Keratinocyte (primary cell): ENCODE results near the gene COTL1. TPM values are rescaled to one million over a fixed set of nuclear protein-coding genes. Genes with fewer than 3 reads are reported as not detected.

Experiments
- DNase-seq: peaks from one replicate; pipeline ENCODE4 v3.0.0-alpha.2; 2011; ENCODE audit warnings: low read depth, missing footprints, low spot score
- FAIRE-seq: peaks from 2 replicates; lab custom pipeline; 2011; peaks lifted over from hg19 to GRCh38; lab: Jason Lieb, UNC
- H2AFZ ChIP-seq: 2 replicates; pipeline ENCODE4 v1.6.0; 2012; ENCODE audit warnings: low read length, control low read depth, inconsistent platforms; ENCODE audit not compliant: control insufficient read depth
- H3K27ac ChIP-seq: 2 replicates; pipeline ENCODE4 v1.5.1; 2011; ENCODE audit warnings: low read length; ENCODE audit not compliant: control insufficient read depth, insufficient read depth
- H3K27me3 ChIP-seq: 3 replicates; pipeline ENCODE4 v1.6.0; 2011; ENCODE audit warnings: low read length; ENCODE audit not compliant: control insufficient read depth, insufficient read depth; ENCODE audit errors: extremely low read depth
- H3K36me3 ChIP-seq, 2 experiments: 2 replicates in 1 of 2; 3 replicates in 1 of 2; pipeline ENCODE4 v1.5.1; 2011; ENCODE audit warnings: low read length in 2 of 2, mild to moderate bottlenecking in 1 of 2; ENCODE audit not compliant: control insufficient read depth in 2 of 2, insufficient read depth in 2 of 2; ENCODE audit errors: extremely low read depth in 1 of 2
- H3K4me1 ChIP-seq: 3 replicates; pipeline ENCODE4 v1.5.1; 2011; ENCODE audit warnings: low read length; ENCODE audit not compliant: control insufficient read depth, insufficient read depth; ENCODE audit errors: extremely low read depth
- H3K4me2 ChIP-seq: 3 replicates; pipeline ENCODE4 v1.6.0; 2011; ENCODE audit warnings: low read depth, low read length; ENCODE audit not compliant: control insufficient read depth, insufficient read depth; ENCODE audit errors: extremely low read depth
- H3K4me3 ChIP-seq, 3 experiments: fragments of 200-600 bp in 1 of 3; sonication (generic) in 1 of 3; 2 replicates in 2 of 3; 3 replicates in 1 of 3; pipeline ENCODE4 v1.5.1; 2011 to 2016; ENCODE audit warnings: low read length in 3 of 3, mild to moderate bottlenecking in 3 of 3, control low read depth in 2 of 3, inconsistent platforms in 1 of 3, low read depth in 1 of 3, mixed read lengths in 1 of 3, mixed run types in 1 of 3, moderate library complexity in 1 of 3; ENCODE audit not compliant: control insufficient read depth in 2 of 3, insufficient read depth in 2 of 3; ENCODE audit errors: extremely low read depth in 1 of 3
- H3K79me2 ChIP-seq: 2 replicates; pipeline ENCODE4 v1.6.0; 2012; ENCODE audit warnings: low read length; ENCODE audit not compliant: control insufficient read depth, insufficient read depth
- H3K9ac ChIP-seq: 3 replicates; pipeline ENCODE4 v1.6.0; 2011; ENCODE audit warnings: low read length; ENCODE audit not compliant: control insufficient read depth, insufficient read depth; ENCODE audit errors: extremely low read depth
- H3K9me1 ChIP-seq: 3 replicates; pipeline ENCODE4 v1.6.0; 2011; ENCODE audit warnings: low read length; ENCODE audit not compliant: control insufficient read depth, insufficient read depth; ENCODE audit errors: extremely low read depth
- H3K9me3 ChIP-seq: 2 replicates; pipeline ENCODE4 v1.5.1; 2012; ENCODE audit warnings: low read depth, low read length; ENCODE audit not compliant: control insufficient read depth
- H4K20me1 ChIP-seq: 3 replicates; pipeline ENCODE4 v1.6.0; 2011; ENCODE audit warnings: low read length; ENCODE audit not compliant: control insufficient read depth, insufficient read depth; ENCODE audit errors: extremely low read depth
- EZH2 ChIP-seq: IDR thresholded peaks from one replicate; pipeline ENCODE4 v1.6.1; 2012; ENCODE audit warnings: inconsistent platforms, mild to moderate bottlenecking, low read length, moderate library complexity
- dilution Hi-C: fragments of 300-500 bp; cut with MboI; formaldehyde crosslinking; loops from one replicate; pipeline ENCODE4 v1.7.0; 2020; ENCODE audit warnings: low sequenced_read_pairs; ENCODE audit not compliant: extremely low pct_ligation_motif_present
- polyA plus RNA-seq, 5 experiments: library from polyadenylated mRNA; depleted of rRNA in 3 of 5; stranded (reverse) in 3 of 5; stranded (forward) in 1 of 5; unstranded in 1 of 5; fragments of >200 nt; gene quantifications; 1 replicate in 1 of 5; 2 replicates in 3 of 5; 3 replicates in 1 of 5; pipeline versions ENCODE4 v1.2.1 to v1.2.3, GENCODE V29; 2011 to 2012; ENCODE audit warnings: missing spikeins in 2 of 5, low read depth in 1 of 5, low replicate concordance in 1 of 5
- TF ChIP-seq, protein P1 (sequence below), 3 experiments: IDR thresholded peaks in 1 of 3; conservative IDR thresholded peaks in 1 of 3; optimal IDR thresholded peaks in 1 of 3; 2 replicates in 2 of 3; 3 replicates in 1 of 3; pipeline versions ENCODE3 to v1.5.1; 2011; ENCODE audit warnings: low read length in 3 of 3, mild to moderate bottlenecking in 3 of 3, moderate library complexity in 2 of 3, control low read depth in 1 of 3, inconsistent platforms in 1 of 3; ENCODE audit not compliant: insufficient read depth in 2 of 3; ENCODE audit errors: extremely low read depth in 1 of 3

Gene COTL1
- polyA plus RNA-seq, 1 donor (not counting 4 experiments of a cell fraction or from before 2014, with no cell fraction given): 116 TPM

GRCh38 chr16:84561291-84561690, 56.6 kb downstream of the COTL1 start:
- FAIRE-seq: no peak
- no peak overlapping the region for H2AFZ ChIP-seq

DNA sequence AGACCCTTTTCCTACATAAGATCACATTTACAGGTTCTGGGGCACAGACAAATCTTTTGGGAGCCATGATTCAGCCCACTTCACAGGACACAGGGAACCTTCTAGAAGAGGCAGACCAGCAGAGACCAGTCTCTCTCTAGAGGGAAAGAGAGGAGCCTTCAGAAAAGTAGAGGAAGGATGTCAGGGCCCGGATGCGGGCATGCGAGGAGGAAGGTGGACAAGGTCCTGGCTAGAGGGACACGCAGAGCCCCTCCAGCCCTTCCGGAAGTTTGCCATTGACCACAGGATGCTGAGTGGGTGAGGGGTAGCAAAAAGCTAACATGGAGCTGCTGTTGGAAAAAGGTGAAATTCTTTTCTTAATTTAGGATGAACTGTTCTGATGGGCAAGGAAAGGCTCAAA, 57.6 kb downstream of the COTL1 start:
- TF ChIP-seq, protein P1, sequence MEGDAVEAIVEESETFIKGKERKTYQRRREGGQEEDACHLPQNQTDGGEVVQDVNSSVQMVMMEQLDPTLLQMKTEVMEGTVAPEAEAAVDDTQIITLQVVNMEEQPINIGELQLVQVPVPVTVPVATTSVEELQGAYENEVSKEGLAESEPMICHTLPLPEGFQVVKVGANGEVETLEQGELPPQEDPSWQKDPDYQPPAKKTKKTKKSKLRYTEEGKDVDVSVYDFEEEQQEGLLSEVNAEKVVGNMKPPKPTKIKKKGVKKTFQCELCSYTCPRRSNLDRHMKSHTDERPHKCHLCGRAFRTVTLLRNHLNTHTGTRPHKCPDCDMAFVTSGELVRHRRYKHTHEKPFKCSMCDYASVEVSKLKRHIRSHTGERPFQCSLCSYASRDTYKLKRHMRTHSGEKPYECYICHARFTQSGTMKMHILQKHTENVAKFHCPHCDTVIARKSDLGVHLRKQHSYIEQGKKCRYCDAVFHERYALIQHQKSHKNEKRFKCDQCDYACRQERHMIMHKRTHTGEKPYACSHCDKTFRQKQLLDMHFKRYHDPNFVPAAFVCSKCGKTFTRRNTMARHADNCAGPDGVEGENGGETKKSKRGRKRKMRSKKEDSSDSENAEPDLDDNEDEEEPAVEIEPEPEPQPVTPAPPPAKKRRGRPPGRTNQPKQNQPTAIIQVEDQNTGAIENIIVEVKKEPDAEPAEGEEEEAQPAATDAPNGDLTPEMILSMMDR (optimal IDR thresholded peaks at IDR 0.05 in 1 of 3, IDR thresholded peaks at IDR 0.05 in 1 of 3, conservative IDR thresholded peaks at IDR 0.05 in 1 of 3; ENCODE audit: extremely low read depth in 1 of 3, insufficient read depth in 2 of 3, low read length in 3 of 3): no peak
- no peak for TF ChIP-seq EZH2

More at GRCh38 chr16:84561291-84561690, 56.6 kb downstream of the COTL1 start:
- Histone ChIP-seq H3K79me2 (no peaks in the 10 kb centered on the region), H3K27me3 (no peaks in the 10 kb centered on the region), H3K9ac (no peak overlapping the region), H3K4me3 (no peak overlapping the region), H3K4me2 (no peak overlapping the region), H3K9me3 (no peaks in the 10 kb centered on the region), H3K36me3 (peaks cover 6 to 10% of the 10 kb centered on the region in 2 experiments), H3K9me1 (peaks cover 2% of the 10 kb centered on the region), H3K27ac (no peak overlapping the region), H3K4me1 (peaks cover 4% of the 10 kb centered on the region), H4K20me1 (peaks cover 4% of the 10 kb centered on the region)
- no peak for DNase-seq
- dilution Hi-C loops: no loop called here
- TF ChIP-seq EZH2: no peak
- TF ChIP-seq, protein P1 (optimal IDR thresholded peaks at IDR 0.05 in 1 of 3, IDR thresholded peaks at IDR 0.05 in 1 of 3, conservative IDR thresholded peaks at IDR 0.05 in 1 of 3; ENCODE audit: extremely low read depth in 1 of 3, insufficient read depth in 2 of 3, low read length in 3 of 3): no peak

More for the DNA sequence above, 57.6 kb downstream of the COTL1 start:
- Histone ChIP-seq H3K79me2 (no peaks in the 10 kb centered on the region), H3K27me3 (peaks cover 2% of the 10 kb centered on the region), H3K4me1 (peaks cover 9% of the 10 kb centered on the region), H3K9me1 (peaks cover 2% of the 10 kb centered on the region), H3K9ac (no peak overlapping the region), H3K9me3 (no peaks in the 10 kb centered on the region), H3K36me3 (peaks cover 0 to 3% of the 10 kb centered on the region in 2 experiments), H3K4me2 (no peak overlapping the region), H4K20me1 (peaks cover 4% of the 10 kb centered on the region), H3K27ac (no peak overlapping the region), H2AFZ (no peak overlapping the region), H3K4me3 (no peak overlapping the region)
- no peak for DNase-seq
- dilution Hi-C loops: no loop called here
- no peak for FAIRE-seq
